Right renal pelvis (tissue), 4 donors: ENCODE measurements around the gene AUTS2. TPM values are rescaled to one million over a fixed set of nuclear protein-coding genes. Genes with fewer than 3 reads are reported as not detected.
"Not testable (repeated sequence)": the region's sequence is repeated elsewhere in the genome, so short reads cannot be mapped to it uniquely, and the experiment has no call there.

Experiments
- DNase-seq, 4 donors: peaks; one replicate each; pipeline ENCODE4 v3.0.0-alpha.2; 2013; ENCODE audit warnings: low read depth in 4 of 4, low spot score in 3 of 4, missing footprints in 1 of 4
- polyA plus RNA-seq, 4 donors: library from polyadenylated mRNA; unstranded; fragments of 120-200 nt; gene quantifications; one replicate each; pipeline ENCODE4 v1.2.1, GENCODE V29; 2013; ENCODE audit not compliant: insufficient read length in 4 of 4

AUTS2 gene
- polyA plus RNA-seq, 4 donors: 67.5 to 85.6 (median 76.0) TPM

DNA sequence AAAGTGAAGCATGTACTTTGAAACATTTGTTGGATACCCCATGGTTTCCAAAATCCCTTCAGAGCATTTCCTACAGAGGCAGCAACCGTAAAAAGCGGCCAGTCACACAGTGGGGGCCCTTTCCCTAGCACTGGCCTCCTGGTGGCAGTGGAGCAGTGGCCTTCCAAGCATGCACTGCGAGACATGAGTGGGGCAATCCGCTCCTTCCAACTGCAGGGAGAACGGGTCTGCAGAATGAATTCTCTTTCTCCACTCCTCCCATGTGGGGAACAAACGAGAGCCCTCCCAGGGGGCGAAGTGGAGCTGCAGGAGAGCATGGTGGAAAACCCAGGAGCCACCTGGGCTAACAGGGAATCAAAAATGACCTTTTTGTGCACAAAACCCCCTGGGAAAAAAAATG lies 990.7 kb downstream of the AUTS2 start:
- DNase-seq: no peak

DNA sequence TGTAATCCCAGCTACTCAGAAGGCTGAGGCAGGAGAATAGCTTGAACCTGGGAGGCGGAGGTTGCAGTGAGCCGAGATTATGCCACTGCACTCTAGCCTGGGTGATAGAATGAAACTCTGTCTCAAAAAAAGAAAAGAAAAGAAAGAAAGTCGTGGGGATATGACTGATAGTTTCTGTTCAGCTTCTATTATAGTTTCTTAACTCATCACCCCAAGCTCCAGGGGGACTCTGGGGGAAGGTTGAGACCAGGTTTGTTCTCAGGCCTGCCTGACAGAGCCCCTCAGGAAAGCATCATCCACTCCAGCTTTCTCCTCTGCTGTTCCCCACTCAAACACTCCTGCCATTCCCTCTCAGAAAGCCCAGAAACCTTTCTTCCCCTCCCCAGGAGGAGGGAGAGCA lies 991.3 kb downstream of the AUTS2 start:
- DNase-seq: no peak

DNA sequence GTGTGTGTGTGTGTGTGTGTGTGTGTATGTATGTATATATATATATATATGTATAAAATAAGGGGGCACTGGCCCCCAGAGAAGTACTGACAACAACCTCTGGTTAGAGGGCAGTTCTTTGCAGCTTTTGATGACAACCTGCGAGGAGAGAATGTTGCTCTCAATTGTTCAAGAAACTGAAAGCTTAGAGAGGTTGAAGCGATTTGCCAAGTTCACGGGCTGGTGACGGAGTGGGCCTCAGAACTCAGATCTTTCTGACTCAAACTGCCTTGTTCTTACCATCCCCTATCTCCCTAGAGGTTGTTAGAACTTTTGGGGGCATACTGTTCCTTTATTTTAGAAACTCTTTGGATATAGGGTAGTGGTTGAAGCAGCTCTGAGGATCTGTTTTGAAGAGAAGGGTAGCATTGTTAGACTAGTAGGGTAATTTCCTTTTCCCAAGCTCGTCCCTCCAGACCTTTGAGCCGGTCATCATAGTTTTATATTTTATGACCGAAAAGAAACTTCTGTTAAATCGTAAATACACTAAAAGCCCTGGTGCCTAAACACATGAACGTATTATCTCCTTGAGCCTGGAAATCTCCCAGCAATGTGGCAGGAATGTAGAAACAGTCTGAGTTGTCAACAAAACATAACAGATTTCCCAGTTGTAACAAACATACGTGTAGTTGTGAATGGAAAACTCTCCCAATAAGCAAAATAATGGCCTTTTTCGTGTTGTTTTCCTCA lies 992.0 kb downstream of the AUTS2 start:
- no peak for DNase-seq

DNA sequence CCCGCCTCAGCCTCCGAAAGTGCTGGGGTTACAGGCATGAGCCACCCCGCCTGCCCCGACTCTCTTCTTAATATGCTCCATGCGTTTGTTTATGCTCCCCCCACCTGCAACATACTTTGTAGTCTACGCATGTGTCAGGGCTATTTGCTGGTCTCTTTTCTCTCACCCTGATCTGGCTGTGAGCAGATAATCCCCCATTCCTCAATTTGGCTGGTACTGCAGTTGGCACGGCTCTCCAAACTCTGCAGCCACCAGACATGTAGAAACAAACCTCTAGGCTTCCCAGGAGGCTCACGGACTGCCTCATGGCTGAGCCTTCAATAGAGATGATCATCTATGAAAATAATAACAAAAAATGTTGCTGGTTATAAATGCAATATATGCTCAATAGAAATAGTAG lies 993.4 kb downstream of the AUTS2 start:
- no peak for DNase-seq

DNA sequence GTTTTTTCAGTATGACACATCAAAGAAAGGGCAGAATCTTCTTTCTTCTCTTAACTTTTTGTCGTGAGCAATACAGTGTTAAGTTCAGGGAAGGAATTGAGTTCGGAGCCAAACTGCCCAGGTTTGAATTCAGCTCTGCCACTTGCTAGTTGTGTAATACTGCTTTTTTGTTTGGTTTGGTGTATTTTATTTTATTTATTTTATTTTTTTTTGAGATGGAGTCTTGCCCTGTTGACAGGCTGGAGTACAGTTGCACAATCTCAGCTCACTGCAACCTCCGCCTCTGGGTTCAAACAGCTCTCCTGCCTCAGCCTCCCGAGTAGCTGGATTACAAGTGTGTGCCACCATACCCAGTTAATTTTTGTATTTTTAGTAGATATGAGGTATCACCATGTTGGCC lies 993.9 kb downstream of the AUTS2 start:
- no peak for DNase-seq

DNA sequence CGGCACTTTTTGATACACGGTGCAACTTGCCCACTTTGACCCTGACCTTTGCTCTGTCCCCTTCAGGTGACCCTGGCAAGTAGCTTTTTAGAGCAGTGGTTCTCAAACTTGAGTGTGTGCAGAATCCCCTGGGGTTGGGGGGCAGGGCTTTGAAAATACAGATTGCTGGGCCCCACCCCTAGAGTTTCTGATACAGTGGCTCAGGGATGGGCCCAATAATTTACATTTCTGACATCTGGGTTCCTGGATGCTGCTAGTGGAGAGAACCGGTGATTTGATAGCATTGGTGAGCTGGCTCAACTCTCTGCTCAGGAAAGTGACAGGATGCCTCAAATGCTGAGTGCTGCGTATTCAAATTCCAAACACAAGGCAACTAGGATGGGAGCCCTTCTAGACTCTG lies 995.9 kb downstream of the AUTS2 start:
- DNase-seq: no peak

DNA sequence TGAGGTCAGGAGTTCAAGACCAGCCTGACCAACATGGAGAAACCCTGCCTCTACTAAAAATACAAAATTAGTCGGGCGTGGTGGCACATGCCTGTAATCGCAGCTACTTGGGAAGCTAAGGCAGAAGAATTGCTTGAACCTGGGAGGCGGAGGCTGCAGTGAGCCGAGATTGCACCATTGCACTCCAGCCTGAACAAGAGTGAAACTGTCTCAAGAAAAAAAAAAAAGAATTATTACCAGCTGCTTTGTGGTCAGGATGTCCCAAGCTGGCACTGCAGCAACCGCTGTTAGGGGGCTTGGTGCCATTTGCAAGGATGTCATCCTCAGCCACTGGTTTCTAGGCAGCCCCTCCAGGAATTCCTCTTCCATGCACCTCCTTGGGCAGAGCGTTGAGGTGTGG lies 996.6 kb downstream of the AUTS2 start:
- DNase-seq: not testable (repeated sequence)

DNA sequence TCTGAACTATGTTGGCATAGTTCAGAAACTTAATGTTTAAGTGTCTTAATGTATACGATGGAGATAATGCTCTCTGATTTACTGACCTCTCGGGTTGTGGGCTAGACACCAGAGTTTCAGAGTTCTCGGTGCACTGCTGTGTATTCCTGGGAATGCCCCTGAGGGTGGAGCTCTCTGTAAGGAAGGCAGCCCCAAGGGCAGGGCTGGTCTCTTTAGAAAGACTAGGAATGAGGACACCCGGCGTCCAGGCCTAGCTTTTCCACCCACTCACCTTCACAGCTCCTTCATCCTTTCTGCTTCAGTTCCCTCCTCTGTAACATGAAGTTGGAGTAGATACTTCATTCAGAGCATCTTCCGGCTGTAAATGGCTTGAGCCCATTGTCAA lies 997.1 kb downstream of the AUTS2 start:
- no peak for DNase-seq

DNA sequence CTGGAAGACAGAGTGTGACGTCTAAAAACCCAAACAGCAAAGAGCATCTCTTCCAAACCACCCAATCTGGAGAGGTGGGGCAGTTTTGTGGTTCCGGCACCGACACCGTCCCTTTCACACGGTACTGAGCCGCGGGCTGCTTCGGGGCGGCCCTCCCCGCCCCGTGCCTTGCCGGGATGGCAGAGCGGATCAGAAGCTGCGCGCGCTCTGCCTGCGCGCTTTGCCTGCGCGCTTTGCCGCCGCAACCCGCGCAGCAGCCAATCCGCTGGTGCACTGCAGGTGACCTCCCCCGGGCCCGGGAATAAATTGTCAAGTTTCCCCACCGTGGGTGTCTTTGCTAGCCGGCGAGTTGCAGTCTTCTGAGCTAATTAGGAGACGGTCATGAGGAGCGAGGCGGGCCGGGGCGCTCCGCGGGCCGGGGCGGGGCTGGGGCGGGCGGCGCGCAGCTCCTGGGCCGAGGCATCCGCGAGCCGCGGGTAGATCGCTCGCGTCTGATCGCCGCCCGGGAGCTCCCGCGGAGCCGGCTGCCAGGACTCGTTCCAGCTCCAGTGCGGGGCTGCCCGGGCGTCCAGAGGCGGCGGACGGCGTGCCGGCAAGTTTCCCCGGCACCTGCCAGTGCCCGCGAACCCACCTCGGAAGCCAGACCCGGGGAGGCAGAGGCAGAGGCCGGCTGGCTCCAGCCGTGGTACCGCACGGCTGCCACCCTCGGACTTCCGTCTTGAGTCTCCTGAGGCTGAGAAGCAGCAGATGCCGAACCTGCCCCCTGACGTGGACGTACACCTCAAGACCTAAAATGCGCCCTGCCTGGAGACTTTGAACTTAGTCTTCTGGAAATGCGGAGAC lies 997.7 kb downstream of the AUTS2 start:
- DNase-seq: no peak

DNA sequence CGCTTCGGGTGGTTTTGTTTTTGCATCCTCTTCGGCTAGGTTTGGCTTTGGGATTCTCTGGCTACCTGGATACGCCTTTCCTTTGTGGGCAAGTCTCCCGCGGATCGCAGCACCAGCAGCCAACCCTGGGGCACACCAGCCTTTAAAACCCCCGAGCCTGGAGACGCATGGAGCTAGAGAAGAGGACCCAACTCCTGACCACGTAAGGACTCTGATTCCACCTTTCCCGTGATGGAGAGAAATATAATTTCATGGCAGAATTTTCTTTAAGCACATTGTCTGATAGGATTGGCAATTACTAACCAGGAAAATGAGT lies 998.3 kb downstream of the AUTS2 start:
- DNase-seq: no peak

DNA sequence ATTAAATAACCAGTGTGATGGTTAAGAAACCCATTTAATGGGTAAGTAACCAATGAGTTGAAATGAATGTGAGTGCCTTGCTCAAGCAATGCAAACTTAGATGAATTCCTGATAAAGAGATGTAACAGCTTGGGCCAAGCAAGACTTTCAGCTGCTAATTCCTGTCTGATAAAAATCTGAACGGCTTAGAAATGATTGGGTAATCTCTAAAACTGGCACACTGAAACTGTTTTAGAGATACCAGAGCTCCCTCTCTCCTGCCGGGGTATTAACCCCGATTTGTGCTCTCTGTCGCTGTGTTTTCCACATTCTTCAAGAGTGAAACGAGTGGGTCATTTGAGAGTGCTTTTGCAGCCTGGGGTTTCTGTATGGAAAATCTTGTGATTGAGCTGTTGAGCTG lies 998.8 kb downstream of the AUTS2 start:
- no peak for DNase-seq

DNA sequence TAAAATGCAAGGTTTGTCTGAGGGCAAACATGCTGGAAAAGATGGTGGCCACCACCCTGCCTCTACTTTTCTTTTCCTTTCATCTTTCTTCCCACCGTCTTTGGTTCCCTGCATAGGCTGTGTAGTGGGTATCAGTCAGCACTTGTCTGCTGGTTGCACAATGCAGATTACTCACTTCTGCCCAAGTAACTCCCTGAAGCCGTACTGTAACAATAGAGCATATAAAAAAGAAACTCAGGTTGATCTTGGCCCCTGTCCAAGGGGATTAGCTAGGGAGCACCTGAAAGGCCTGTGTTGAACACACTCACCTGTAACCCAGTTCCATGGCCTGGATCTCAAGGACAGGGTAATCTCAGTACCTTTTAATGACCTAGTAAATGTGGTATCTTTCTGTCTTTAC lies 1000.7 kb downstream of the AUTS2 start:
- DNase-seq: no peak

DNA sequence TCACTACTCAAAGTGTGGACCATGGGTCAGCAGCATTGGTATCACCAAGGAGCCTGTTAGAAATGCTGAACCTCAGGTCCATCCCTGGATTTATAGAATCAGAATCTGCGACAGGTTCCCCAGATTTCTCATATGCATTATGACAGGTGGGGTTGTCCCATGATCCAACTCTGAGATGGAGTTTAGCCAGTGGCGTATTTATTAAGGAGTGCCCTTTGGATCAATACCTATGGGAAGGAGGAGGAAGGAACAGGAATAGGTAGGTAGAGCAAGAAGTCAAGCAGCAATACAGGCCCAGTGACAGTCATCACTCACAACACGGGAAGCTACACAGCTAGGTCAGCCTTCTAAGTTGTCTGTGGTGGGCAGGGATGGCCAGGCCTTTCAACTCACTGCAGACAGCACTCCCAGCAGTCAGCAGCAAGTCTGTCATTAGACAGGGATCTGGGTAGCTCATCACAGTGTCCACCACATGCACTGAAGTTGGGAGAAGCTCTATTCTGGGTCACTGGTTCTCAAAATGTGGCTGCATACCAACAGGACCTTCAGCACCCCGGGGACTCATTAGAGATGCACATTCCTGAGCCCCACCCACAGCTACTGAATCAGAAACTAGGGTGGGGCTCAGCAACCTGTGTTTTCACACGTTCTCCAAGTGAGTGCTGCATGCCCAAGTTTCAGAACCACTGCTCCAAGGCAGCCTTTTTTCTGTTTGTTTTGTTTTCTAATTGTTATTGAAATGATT lies 1001.3 kb downstream of the AUTS2 start:
- no peak for DNase-seq

DNA sequence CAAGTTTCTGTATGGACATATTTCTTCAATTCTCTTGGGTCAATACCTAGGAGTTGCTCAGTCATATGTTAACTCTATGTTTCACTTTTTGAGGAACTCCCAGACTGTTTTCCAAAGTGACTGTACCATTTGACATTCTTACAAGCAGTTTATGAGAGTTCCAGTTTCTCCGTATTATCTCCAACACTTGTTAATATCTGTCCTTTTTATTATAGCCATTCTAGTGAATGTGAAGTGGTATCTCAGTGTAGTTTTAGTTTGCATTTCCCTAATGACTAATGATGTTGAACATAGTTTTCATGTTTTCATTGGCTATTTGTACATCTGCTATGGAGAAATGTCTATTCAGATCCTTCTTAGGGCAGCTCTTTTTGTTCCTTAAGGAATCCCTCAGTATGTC lies 1002.7 kb downstream of the AUTS2 start:
- DNase-seq: no peak

DNA sequence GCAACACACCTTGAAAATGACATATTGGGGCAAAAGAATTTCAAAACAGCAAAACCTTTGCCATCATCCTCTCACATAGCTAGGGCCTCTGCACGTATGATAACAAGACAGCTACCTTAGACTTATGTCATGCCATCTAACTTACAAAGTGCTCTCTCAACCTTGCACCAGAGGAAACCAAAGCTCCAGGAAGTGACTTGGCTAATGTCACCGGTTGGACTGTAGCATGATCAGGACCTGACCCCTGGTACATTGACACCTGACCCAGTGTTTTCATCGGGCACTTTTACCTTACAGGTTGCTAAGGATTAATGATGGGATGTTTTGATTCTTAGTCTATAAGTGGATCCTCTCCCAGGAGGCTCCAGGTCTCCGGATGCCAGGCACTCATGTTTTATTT lies 1003.8 kb downstream of the AUTS2 start:
- no peak for DNase-seq

DNA sequence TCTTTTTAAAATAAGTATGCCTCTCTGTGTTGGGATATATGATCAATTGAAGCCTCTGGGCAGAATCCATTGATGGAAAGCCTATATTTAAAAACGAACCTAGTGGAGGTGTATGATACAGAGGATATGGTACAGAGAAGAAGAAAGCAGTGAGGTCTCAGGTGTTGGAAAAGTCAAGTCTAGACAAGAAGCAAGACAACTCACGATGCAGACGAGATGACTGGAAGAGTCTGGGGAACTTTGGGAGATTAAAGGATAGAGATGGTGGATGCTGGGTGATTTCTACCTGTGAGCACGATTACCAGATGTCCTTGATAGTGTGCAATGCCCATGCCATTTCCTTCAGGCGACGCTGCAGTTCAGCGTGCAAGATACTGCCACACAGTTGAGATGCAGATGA lies 1009.0 kb downstream of the AUTS2 start:
- no peak for DNase-seq

DNA sequence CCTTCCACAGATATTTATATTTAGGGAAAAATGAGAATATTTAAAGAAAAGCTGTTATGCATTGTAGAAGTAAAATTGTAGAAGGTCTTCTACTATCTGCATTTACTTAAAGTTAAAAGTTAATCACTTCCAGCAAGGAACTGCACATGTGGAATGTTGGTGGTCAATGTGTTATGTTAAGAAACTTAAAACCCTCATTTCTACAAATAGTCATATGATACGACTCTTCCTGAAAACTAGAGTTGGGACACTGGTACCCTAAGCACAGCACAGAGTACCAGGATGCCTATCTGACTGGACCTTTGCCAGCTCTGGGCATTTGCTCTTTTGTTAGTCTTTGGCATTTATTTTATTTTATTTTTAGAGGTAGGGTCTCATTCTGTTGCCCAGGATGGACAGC lies 1009.5 kb downstream of the AUTS2 start:
- no peak for DNase-seq

DNA sequence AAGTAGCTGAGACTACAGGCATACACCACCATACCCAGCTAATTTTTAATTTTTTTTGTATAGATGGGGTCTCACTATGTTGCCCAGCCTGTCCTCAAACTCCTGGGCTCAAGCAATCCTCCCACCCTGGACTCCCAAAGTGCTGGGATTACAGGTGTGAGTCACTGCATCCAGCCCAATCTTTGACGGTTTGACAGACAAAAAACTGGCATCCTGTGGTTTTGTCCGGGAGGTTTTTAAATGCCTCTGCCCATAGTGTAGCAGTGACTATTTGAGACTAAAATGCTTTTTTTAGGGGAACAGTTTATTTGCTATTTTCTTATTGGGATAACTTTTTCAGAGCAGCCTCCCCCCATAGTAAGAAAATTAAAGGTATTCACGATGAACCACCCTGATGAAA lies 1010.0 kb downstream of the AUTS2 start:
- DNase-seq: no peak

DNA sequence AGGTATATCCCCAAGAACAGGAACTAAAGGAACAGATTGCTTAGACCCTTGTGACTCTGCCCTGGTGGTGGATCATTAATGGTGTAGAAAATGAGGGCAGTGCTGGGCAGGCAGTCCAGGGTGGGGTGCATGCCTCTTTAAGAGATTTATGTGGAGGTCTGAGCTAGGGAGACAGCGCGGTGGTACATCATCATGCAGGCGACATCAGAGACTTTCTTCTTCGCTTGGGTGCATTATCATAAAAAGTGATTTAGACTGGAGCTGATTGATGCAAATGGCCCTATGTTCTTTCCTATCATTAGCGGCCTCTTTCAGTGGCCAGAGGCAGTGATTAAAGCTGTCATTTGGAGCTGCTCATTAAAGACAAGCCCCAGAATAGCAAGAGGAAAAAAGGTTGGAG lies 1014.5 kb downstream of the AUTS2 start:
- no peak for DNase-seq

DNA sequence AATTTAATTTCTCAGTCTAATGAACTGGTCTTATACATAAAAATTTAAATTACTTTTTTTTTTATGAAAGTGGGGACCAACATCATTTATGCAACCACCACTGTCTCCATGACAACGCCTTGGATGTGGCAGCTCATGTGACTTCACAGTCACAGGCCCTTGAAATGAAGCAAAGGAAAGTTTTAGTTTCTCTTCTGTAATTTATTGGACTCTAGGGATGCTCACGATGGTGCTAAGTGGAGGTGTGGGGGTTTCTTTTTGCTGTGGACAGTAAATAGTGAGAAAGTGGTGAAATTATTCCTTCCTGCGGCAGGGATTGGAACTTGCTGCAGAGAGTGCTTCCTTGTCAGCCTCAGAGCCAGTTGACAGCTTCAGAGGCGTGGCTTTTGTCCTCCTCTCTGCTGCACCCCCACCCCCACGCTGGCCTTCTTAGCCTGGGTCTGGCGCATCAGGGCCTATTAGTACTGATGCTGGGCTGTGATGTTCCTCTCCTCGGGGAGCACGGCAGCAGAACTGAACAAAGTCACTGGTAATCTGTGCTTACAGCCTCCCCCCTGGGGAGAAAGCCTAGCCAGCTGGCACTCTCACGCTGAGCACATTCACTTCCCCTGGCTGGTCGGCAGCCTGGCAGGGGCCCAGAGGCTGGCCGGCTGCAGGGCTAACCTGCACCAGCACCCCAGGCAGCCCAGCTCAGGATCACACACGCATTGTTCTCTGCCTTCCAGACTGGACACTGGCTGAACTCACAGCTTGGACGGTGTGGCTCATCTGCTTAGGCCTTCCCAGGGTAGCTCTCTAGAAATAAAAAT lies 1016.2 kb downstream of the AUTS2 start:
- no peak for DNase-seq

DNA sequence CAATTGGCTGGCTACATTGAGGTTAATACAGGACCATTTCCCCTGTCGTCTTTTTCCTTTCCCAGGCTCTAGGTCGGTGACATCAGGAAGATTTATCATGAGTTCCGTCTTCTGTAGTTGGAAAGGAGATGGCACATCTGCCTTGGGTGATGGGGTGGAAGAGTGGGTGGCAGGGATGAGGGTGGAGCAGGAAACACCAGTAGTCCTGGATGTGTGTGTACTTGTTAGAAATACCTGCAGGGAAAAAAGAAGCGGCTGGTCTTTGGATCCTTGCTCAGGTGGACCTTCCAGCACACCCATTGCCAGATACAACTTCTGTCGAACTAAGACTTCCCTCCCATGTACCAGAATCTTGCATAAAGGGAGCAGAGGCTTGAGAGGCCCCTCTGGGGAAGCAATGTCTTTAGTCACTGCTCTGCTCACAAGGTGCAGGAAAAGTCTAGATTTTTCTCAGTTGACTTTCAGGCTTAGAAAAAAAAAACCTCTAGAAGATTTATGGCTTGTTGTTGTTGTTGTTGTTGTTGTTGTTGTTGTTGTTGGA lies 1016.9 kb downstream of the AUTS2 start:
- no peak for DNase-seq
